Transverse colon (tissue), 4 donors: ENCODE results near the gene TUBG2.

Experiments used
- EP300 ChIP-seq: sonication (generic); formaldehyde crosslinking; IDR thresholded peaks from one replicate; pipeline ENCODE4 v1.6.1; 2017; ENCODE audit warnings: antibody characterized with exemption, low read depth
- POLR2AphosphoS5 ChIP-seq, 3 donors: sonication (generic); formaldehyde crosslinking; IDR thresholded peaks; one replicate each; pipeline ENCODE4 v1.6.1; 2016; ENCODE audit warnings: antibody characterized with exemption in 3 of 3
- TF ChIP-seq, protein P1 (sequence below), 5 experiments: fragments of 200-600 bp in 3 of 5; fragments of 450-650 bp in 2 of 5; sonication (generic) in 3 of 5; IDR thresholded peaks; 1 replicate in 2 of 5; 2 replicates in 3 of 5; pipeline ENCODE4 v1.5.1; 2016 to 2017; ENCODE audit warnings: antibody characterized with exemption in 5 of 5, inconsistent platforms in 3 of 5, mild to moderate bottlenecking in 2 of 5, moderate library complexity in 1 of 5

DNA sequence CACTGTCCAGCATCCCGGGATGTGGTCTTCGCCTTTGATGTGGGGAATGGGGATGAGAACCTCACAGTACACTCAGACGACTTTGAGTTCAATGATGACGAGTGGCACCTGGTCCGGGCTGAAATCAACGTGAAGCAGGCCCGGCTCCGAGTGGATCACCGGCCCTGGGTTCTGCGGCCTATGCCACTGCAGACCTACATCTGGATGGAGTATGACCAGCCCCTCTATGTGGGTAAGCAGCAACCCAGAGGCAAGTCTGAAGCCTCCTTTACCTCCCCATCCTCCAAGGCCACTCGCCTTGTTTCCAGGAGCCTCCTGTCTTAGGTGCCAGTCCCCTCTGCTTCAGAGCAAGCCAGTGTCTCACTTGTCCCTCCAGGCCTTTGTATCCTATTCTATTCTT, 33.4 kb downstream of the TUBG2 start:
- TF ChIP-seq, protein P1, sequence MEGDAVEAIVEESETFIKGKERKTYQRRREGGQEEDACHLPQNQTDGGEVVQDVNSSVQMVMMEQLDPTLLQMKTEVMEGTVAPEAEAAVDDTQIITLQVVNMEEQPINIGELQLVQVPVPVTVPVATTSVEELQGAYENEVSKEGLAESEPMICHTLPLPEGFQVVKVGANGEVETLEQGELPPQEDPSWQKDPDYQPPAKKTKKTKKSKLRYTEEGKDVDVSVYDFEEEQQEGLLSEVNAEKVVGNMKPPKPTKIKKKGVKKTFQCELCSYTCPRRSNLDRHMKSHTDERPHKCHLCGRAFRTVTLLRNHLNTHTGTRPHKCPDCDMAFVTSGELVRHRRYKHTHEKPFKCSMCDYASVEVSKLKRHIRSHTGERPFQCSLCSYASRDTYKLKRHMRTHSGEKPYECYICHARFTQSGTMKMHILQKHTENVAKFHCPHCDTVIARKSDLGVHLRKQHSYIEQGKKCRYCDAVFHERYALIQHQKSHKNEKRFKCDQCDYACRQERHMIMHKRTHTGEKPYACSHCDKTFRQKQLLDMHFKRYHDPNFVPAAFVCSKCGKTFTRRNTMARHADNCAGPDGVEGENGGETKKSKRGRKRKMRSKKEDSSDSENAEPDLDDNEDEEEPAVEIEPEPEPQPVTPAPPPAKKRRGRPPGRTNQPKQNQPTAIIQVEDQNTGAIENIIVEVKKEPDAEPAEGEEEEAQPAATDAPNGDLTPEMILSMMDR (IDR thresholded peaks at IDR 0.05) = no peak
- TF ChIP-seq EP300 = no peak
- no peak for TF ChIP-seq POLR2AphosphoS5 (IDR thresholded peaks at IDR 0.05)
